Smooth muscle cell (in vitro differentiated cells): ENCODE data around the gene GBF1. TPM values are rescaled to one million over a fixed set of nuclear protein-coding genes. Genes with fewer than 3 reads are reported as not detected.
"Not testable (repeated sequence)": the region's sequence is repeated elsewhere in the genome, so short reads cannot be mapped to it uniquely, and the experiment has no call there.

Experiments
- DNase-seq: peaks from one replicate; lab custom pipeline; 2025; ENCODE audit not compliant: unreplicated experiment; lab: John Stamatoyannopoulos, UW
- H2AFZ ChIP-seq: fragments of 200-600 bp; sonication (generic); 2 replicates; pipeline ENCODE4 v1.6.0; 2016; ENCODE audit warnings: antibody characterized with exemption, low read depth, mild to moderate bottlenecking
- H3F3A ChIP-seq: fragments of 200-600 bp; sonication (generic); 2 replicates; pipeline ENCODE4 v1.6.0; 2017; ENCODE audit warnings: antibody characterized with exemption, low read depth
- H3K27ac ChIP-seq: fragments of 200-600 bp; sonication (generic); 2 replicates; pipeline ENCODE4 v1.5.1; 2016; ENCODE audit warnings: low read depth, mild to moderate bottlenecking
- H3K27me3 ChIP-seq: fragments of 200-600 bp; sonication (generic); 2 replicates; pipeline ENCODE4 v1.6.1; 2016; ENCODE audit warnings: low read depth, mild to moderate bottlenecking
- H3K36me3 ChIP-seq: fragments of 200-600 bp; sonication (generic); 2 replicates; pipeline ENCODE4 v1.5.1; 2016; ENCODE audit warnings: low read depth
- H3K4me1 ChIP-seq: fragments of 200-600 bp; sonication (generic); 2 replicates; pipeline ENCODE4 v1.5.1; 2016; ENCODE audit warnings: low read depth
- H3K4me2 ChIP-seq: fragments of 200-600 bp; sonication (generic); 2 replicates; pipeline ENCODE4 v1.6.0; 2016; ENCODE audit warnings: mild to moderate bottlenecking
- H3K4me3 ChIP-seq: fragments of 200-600 bp; sonication (generic); 2 replicates; pipeline ENCODE4 v1.5.1; 2016; ENCODE audit warnings: mild to moderate bottlenecking
- H3K79me2 ChIP-seq: fragments of 200-600 bp; sonication (generic); 2 replicates; pipeline ENCODE4 v1.6.0; 2016; ENCODE audit warnings: low read depth, mild to moderate bottlenecking
- H3K9ac ChIP-seq: fragments of 200-600 bp; sonication (generic); 2 replicates; pipeline ENCODE4 v1.6.0; 2016; ENCODE audit warnings: low read depth
- H3K9me3 ChIP-seq: fragments of 200-600 bp; sonication (generic); replicated peaks from 2 replicates; pipeline ENCODE4 v1.5.1; 2016; ENCODE audit warnings: low read depth
- H4K20me1 ChIP-seq: fragments of 200-600 bp; sonication (generic); 2 replicates; pipeline ENCODE4 v1.6.0; 2016; ENCODE audit warnings: low read depth
- CTCF ChIP-seq: fragments of 200-600 bp; sonication (generic); IDR thresholded peaks from 2 replicates; pipeline ENCODE4 v1.5.1; 2017; ENCODE audit warnings: borderline replicate concordance, mild to moderate bottlenecking, antibody characterized with exemption; ENCODE audit not compliant: insufficient read depth, poor library complexity, severe bottlenecking
- WGBS: methylation state at CpG from one replicate; pipeline ENCODE4 v1.1.7; 2016; ENCODE audit warnings: low lambda C conversion rate; 5-methylcytosine and 5-hydroxymethylcytosine counted together
- polyA plus RNA-seq: library from polyadenylated mRNA; unstranded; fragments of >200 nt; fragmentation: Nextera tagmentation; extraction: Ambion mirVana; gene quantifications from 2 replicates; pipeline ENCODE4 v1.2.1, GENCODE V29; 2016
- total RNA-seq: library from RNA; depleted of rRNA; stranded (reverse); fragments of >200 nt; gene quantifications from 2 replicates; pipeline ENCODE4 v1.2.3, GENCODE V29; 2014

Gene GBF1
- total and polyA plus RNA-seq, 2 experiments from 2014 or later = 52.8 to 56.4 TPM

GRCh38 chr10:102299873-102300272, 54.5 kb downstream of the GBF1 start:
- Histone ChIP-seq H3F3A (no peaks in the 10 kb centered on the region), H3K36me3 (no peaks in the 10 kb centered on the region), H3K4me2 (peak overlapping the region; percentile 16), H3K27me3 (no peaks in the 10 kb centered on the region), H3K27ac (peak overlapping the region; percentile 88), H3K9ac (peak overlapping the region; percentile 21), H4K20me1 (peaks cover 90% of the 10 kb centered on the region), H2AFZ (no peak overlapping the region), H3K4me1 (no peaks in the 10 kb centered on the region), H3K79me2 (peaks cover 72% of the 10 kb centered on the region), H3K9me3 (no peaks in the 10 kb centered on the region), H3K4me3 (no peak overlapping the region)
- no peak for DNase-seq
- no peak for TF ChIP-seq CTCF

GRCh38 chr10:102300278-102300843, 55.0 kb downstream of the GBF1 start:
- Histone ChIP-seq H3K9ac (peak overlapping the region; percentile 21), H3F3A (no peaks in the 10 kb centered on the region), H2AFZ (no peak overlapping the region), H3K4me3 (no peak overlapping the region), H3K36me3 (no peaks in the 10 kb centered on the region), H4K20me1 (peaks cover 90% of the 10 kb centered on the region), H3K27me3 (no peaks in the 10 kb centered on the region), H3K4me1 (no peaks in the 10 kb centered on the region), H3K4me2 (peak overlapping the region; percentile 16), H3K79me2 (peaks cover 71% of the 10 kb centered on the region), H3K9me3 (no peaks in the 10 kb centered on the region), H3K27ac (peak overlapping the region; percentile 88)
- no peak for TF ChIP-seq CTCF
- WGBS = 75% methylated on average over 4 of the region's 4 CpGs
- no peak for DNase-seq

GRCh38 chr10:102300912-102301311, 55.6 kb downstream of the GBF1 start:
- H4K20me1 ChIP-seq = peaks cover 90% of the 10 kb centered on the region
- not testable (repeated sequence) for H3F3A ChIP-seq, H3K27me3 ChIP-seq, H3K9ac ChIP-seq, H3K4me1 ChIP-seq, H3K4me3 ChIP-seq, H2AFZ ChIP-seq, H3K9me3 ChIP-seq, DNase-seq, H3K36me3 ChIP-seq
- peaks cover 71% of the 10 kb centered on the region for H3K79me2 ChIP-seq
- WGBS = 92% methylated on average over 2 of the region's 3 CpGs
- peak overlapping the region; percentile 16 for H3K4me2 ChIP-seq
- peak overlapping the region; percentile 88 for H3K27ac ChIP-seq

- not testable (repeated sequence) for H3K4me2 ChIP-seq, H3K4me1 ChIP-seq, H3K4me3 ChIP-seq, H3K9ac ChIP-seq, H2AFZ ChIP-seq, H3K27ac ChIP-seq, DNase-seq, H3K36me3 ChIP-seq, H3K9me3 ChIP-seq, H3F3A ChIP-seq, H3K27me3 ChIP-seq
- peaks cover 70% of the 10 kb centered on the region for H3K79me2 ChIP-seq
- 100% methylated on average over 21 of the region's 25 CpGs for WGBS
- H4K20me1 ChIP-seq = peaks cover 90% of the 10 kb centered on the region
Measured at GRCh38 chr10:102301332-102301731, 56.0 kb downstream of the GBF1 start.

GRCh38 chr10:102302611-102303010, 57.3 kb downstream of the GBF1 start:
- 100% methylated on average over 2 of the region's 2 CpGs for WGBS
- Histone ChIP-seq H3K27me3 (no peaks in the 10 kb centered on the region), H3K9me3 (no peaks in the 10 kb centered on the region), H3K27ac (no peak overlapping the region), H3K4me1 (no peaks in the 10 kb centered on the region), H4K20me1 (peaks cover 89% of the 10 kb centered on the region), H3K36me3 (no peaks in the 10 kb centered on the region), H3F3A (no peaks in the 10 kb centered on the region), H3K9ac (no peak overlapping the region), H3K79me2 (peaks cover 70% of the 10 kb centered on the region), H2AFZ (no peak overlapping the region), H3K4me3 (no peak overlapping the region), H3K4me2 (no peak overlapping the region)
- no peak for DNase-seq
- TF ChIP-seq CTCF = no peak
